SK-N-SH treated with all-trans-retinoic acid at 6 μM for 48 hours (cell line): ENCODE data around the gene HSFX1.

Experiments used
- ATAC-seq: fragments of 200-7000 bp; cut with Tn5 transposase; 3 replicates; pipeline ENCODE4 v1.9.1; 2020; ENCODE audit warnings: mild to moderate bottlenecking, moderate library complexity
- ARNTL ChIP-seq: fragments of 450-650 bp; formaldehyde crosslinking; IDR thresholded peaks from 2 replicates; pipeline ENCODE4 v1.5.0; 2020; ENCODE audit warnings: low read depth, mild to moderate bottlenecking, moderate library complexity, borderline replicate concordance
- BACH2 ChIP-seq: fragments of 250-450 bp; sonication (Bioruptor Pico); IDR thresholded peaks from 2 replicates; pipeline ENCODE4 v1.9.0; 2021; ENCODE audit warnings: mild to moderate bottlenecking, borderline replicate concordance
- CREB5 ChIP-seq: fragments of 250-450 bp; sonication (Bioruptor Pico); IDR thresholded peaks from 2 replicates; pipeline ENCODE4 v1.5.1; 2020; ENCODE audit warnings: low read depth, mild to moderate bottlenecking, moderate library complexity
- CSDC2 ChIP-seq: fragments of 250-450 bp; sonication (Bioruptor Pico); IDR thresholded peaks from 2 replicates; pipeline ENCODE4 v1.5.0; 2020; ENCODE audit warnings: mild to moderate bottlenecking, moderate library complexity
- CSRNP3 ChIP-seq: fragments of 250-450 bp; sonication (Bioruptor Pico); IDR thresholded peaks from 2 replicates; pipeline ENCODE4 v1.5.1; 2021; ENCODE audit warnings: mild to moderate bottlenecking, moderate library complexity
- ISL1 ChIP-seq: fragments of 250-450 bp; sonication (Bioruptor Pico); IDR thresholded peaks from 2 replicates; pipeline ENCODE4 v2.1.2; 2022; ENCODE audit warnings: mild to moderate bottlenecking, moderate library complexity
- OSR1 ChIP-seq: fragments of 250-450 bp; sonication (Bioruptor Pico); IDR thresholded peaks from 2 replicates; pipeline ENCODE4 v1.8.0; 2022; ENCODE audit warnings: moderate library complexity, mild to moderate bottlenecking, inconsistent platforms
- PATZ1 ChIP-seq: fragments of 250-450 bp; sonication (Bioruptor Pico); IDR thresholded peaks from 2 replicates; pipeline ENCODE4 v1.8.0; 2020; ENCODE audit warnings: mild to moderate bottlenecking, moderate library complexity, borderline replicate concordance
- POU6F1 ChIP-seq: fragments of 250-450 bp; sonication (Bioruptor Pico); IDR thresholded peaks from 2 replicates; pipeline ENCODE4 v1.8.0; 2021; ENCODE audit warnings: low read depth, mild to moderate bottlenecking, moderate library complexity, borderline replicate concordance
- PPARA ChIP-seq: fragments of 250-450 bp; sonication (Bioruptor Pico); IDR thresholded peaks from 2 replicates; pipeline ENCODE4 v1.5.0; 2020; ENCODE audit warnings: mild to moderate bottlenecking, borderline replicate concordance
- RARB ChIP-seq: fragments of 250-450 bp; sonication (Bioruptor Pico); IDR thresholded peaks from 2 replicates; pipeline ENCODE4 v1.8.0; 2021; ENCODE audit warnings: mild to moderate bottlenecking, moderate library complexity
- SNAI2 ChIP-seq: fragments of 250-450 bp; sonication (Bioruptor Pico); IDR thresholded peaks from 2 replicates; pipeline ENCODE4 v1.5.0; 2020; ENCODE audit warnings: mild to moderate bottlenecking, moderate library complexity
- TCF4 ChIP-seq: fragments of 250-450 bp; sonication (Bioruptor Pico); IDR thresholded peaks from 2 replicates; pipeline ENCODE4 v1.8.0; 2021; ENCODE audit warnings: mild to moderate bottlenecking, moderate library complexity, borderline replicate concordance
- TOX ChIP-seq: fragments of 250-450 bp; sonication (Bioruptor Pico); IDR thresholded peaks from 2 replicates; pipeline ENCODE4 v1.8.0; 2021; ENCODE audit warnings: mild to moderate bottlenecking, moderate library complexity, borderline replicate concordance
- TSHZ2 ChIP-seq: fragments of 250-450 bp; sonication (Bioruptor Pico); IDR thresholded peaks from 2 replicates; pipeline ENCODE4 v1.5.0; 2020; ENCODE audit warnings: mild to moderate bottlenecking, moderate library complexity
- ZC3H10 ChIP-seq: fragments of 250-450 bp; sonication (Bioruptor Pico); IDR thresholded peaks from 2 replicates; pipeline ENCODE4 v1.5.1; 2021; ENCODE audit warnings: mild to moderate bottlenecking, moderate library complexity
- ZFP3 ChIP-seq: fragments of 250-450 bp; sonication (Bioruptor Pico); IDR thresholded peaks from 2 replicates; pipeline ENCODE4 v1.5.0; 2020; ENCODE audit warnings: mild to moderate bottlenecking, moderate library complexity
- ZFP30 ChIP-seq: fragments of 450-650 bp; formaldehyde crosslinking; IDR thresholded peaks from 2 replicates; pipeline ENCODE4 v1.5.0; 2022; ENCODE audit warnings: mild to moderate bottlenecking, moderate library complexity
- ZNF565 ChIP-seq: fragments of 450-650 bp; formaldehyde crosslinking; conservative IDR thresholded peaks from 2 replicates; pipeline ENCODE4 v1.5.0; 2020; ENCODE audit warnings: low read depth, mild to moderate bottlenecking, moderate library complexity
- ZNF8 ChIP-seq: fragments of 450-650 bp; formaldehyde crosslinking; IDR thresholded peaks from 2 replicates; pipeline ENCODE4 v1.5.0; 2020; ENCODE audit warnings: mild to moderate bottlenecking, moderate library complexity

The HSFX1 gene

GRCh38 chrX:149799938-149800337 lies 26.1 kb downstream of the HSFX1 start (continued):
- no peak for TF ChIP-seq TCF4 (CRISPR knock-in tag)
- TF ChIP-seq ZNF565 = no peak
- no peak for TF ChIP-seq POU6F1 (CRISPR knock-in tag)

GRCh38 chrX:149803458-149804062 lies 29.7 kb downstream of the HSFX1 start:
- TF ChIP-seq OSR1 (CRISPR knock-in tag) = no peak
- TF ChIP-seq BACH2 (CRISPR knock-in tag) = no peak
- no peak for TF ChIP-seq ZNF565
- no peak for TF ChIP-seq POU6F1 (CRISPR knock-in tag)
- TF ChIP-seq ZC3H10 (CRISPR knock-in tag) = no peak
- no peak for TF ChIP-seq TSHZ2 (CRISPR knock-in tag)
- TF ChIP-seq ZFP30 = no peak
- no peak for TF ChIP-seq PATZ1 (CRISPR knock-in tag)
- ATAC-seq = no peak

GRCh38 chrX:149804102-149804501 lies 30.2 kb downstream of the HSFX1 start:
- no peak for ATAC-seq
- no peak for TF ChIP-seq ISL1 (CRISPR knock-in tag)
- no peak for TF ChIP-seq CSDC2 (CRISPR knock-in tag)
- no peak for TF ChIP-seq ARNTL
- no peak for TF ChIP-seq CREB5 (CRISPR knock-in tag)
- TF ChIP-seq RARB = no peak
- TF ChIP-seq SNAI2 (CRISPR knock-in tag) = no peak
- TF ChIP-seq CSRNP3 = no peak
- TF ChIP-seq ZNF8 (CRISPR knock-in tag) = no peak
- TF ChIP-seq ZC3H10 (CRISPR knock-in tag) = no peak
- TF ChIP-seq POU6F1 (CRISPR knock-in tag) = no peak
- no peak for TF ChIP-seq TOX (CRISPR knock-in tag)
- no peak for TF ChIP-seq PPARA (CRISPR knock-in tag)
- no peak for TF ChIP-seq ZFP30
- no peak for TF ChIP-seq ZFP3
- no peak for TF ChIP-seq BACH2 (CRISPR knock-in tag)
- no peak for TF ChIP-seq PATZ1 (CRISPR knock-in tag)
